NCI-H460 (cell line): Measurements from ENCODE around the gene EGFL8. TPM values are rescaled to one million over a fixed set of nuclear protein-coding genes. Genes with fewer than 3 reads are reported as not detected.

ENCODE experiments used
- DNase-seq: peaks from one replicate; pipeline ENCODE4 v3.0.0-alpha.2; 2016; ENCODE audit warnings: low read depth; ENCODE audit errors: extremely low read depth
- total RNA-seq: library from RNA; depleted of rRNA; stranded (reverse); fragments of >200 nt; shearing (Covaris generic); gene quantifications from 2 replicates; pipeline ENCODE4 v1.2.3, GENCODE V29; 2014

EGFL8 gene
- total RNA-seq, 1 experiment from 2014 or later: 6.0 TPM

DNA sequence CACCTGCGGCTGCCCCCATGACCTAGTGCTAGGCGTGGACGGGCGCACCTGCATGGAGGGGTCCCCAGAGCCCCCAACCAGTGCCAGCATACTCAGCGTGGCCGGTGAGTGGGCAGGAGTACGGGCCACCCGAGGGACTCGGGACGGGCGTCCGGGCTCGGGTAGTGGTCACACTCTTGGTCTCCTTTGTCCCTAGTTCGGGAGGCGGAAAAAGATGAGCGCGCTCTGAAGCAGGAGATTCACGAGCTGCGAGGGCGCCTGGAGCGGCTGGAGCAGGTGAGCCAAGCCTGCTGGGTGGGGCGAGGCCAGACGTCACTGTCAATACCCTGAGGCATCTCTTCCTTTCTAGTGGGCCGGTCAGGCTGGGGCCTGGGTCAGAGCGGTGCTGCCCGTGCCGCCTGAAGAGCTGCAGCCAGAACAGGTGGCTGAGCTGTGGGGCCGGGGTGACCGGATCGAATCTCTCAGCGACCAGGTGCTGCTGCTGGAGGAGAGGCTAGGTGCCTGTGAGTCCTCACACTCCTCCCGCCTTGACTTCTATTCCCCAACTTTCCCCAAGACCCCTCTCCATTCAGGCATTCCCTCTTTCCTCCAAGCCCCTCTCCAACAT, 2.9 kb downstream of the EGFL8 start:
- DNase-seq: no peak

DNA sequence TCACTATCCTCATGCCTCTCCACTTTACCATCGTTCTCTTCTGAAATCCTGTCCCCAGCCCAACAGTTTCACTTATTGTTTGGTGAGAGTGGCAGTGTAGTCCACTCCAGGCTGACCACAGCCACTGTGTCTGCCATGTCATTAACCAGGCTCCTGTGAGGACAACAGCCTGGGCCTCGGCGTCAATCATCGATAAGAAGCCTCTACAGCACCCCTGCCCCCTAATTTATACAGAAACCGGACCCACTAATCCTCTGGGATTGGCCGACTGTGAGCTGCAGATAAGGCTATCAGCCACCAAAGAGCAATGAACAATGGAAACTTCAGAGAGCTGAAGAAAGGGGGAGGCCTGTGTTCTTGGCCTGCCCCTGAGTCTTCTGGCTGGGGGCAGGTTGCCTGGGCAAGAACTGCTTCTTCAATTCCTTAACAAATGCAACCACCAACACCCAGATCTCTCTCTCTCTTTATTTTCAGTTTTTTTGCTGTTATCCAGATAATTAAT, 3.4 kb downstream of the EGFL8 start:
- DNase-seq: no peak

DNA sequence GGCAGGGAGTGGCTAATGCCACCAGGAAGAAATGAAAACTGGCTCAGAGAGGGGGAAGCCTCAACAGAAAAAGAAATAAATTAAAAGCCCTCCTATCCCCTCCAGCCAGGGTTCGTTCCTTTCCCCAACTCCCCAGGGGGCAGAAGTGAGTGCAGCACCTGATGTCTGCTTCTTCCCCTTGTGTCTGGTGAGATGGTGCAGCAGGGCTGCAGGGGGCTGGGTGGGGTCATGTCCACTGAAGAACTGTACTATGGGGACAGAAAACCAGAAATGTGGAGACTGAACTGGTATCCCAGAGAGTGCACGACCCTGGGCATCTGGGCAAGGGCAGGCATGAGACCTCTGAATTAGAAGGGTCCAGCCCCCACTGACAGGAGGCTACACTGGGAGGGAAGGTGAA, 4.0 kb downstream of the EGFL8 start:
- no peak for DNase-seq

DNA sequence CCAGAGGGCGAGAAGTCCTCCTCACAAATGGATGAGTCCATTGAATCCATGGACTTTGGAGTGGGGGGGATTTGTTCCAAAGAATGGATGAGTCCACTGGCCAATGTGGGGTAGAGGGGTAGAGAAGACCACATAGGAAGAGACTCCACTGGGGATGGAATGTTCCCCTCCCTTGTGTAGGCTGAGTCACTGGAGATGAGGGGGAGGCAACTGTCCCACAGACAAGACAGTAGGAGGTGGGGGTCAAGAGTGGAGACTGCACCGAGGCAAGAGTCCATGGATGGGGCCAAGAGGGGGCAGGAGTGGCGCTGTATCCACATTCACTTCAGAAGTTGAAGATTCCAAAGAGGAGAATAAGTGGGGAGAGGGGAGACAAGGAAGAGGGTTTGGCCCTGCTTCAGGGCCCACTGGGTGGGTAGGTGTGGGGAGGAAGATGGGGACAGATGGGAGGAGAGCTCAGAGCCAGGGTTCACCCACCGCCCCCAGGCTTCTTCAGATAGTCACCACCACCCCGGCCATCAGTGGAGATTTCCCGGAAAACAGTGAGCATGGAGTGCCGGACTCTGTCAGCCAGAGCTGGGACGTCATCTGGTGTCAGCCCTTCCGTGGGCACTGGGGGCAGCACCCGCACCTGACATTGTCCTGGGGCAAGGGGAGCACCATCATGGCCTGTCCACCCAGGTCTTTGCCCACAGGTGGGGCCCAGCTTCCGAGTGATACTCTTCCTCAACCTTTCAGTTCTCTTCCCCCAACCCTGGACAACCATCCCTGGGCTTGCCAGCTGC, 4.6 kb downstream of the EGFL8 start:
- no peak for DNase-seq

DNA sequence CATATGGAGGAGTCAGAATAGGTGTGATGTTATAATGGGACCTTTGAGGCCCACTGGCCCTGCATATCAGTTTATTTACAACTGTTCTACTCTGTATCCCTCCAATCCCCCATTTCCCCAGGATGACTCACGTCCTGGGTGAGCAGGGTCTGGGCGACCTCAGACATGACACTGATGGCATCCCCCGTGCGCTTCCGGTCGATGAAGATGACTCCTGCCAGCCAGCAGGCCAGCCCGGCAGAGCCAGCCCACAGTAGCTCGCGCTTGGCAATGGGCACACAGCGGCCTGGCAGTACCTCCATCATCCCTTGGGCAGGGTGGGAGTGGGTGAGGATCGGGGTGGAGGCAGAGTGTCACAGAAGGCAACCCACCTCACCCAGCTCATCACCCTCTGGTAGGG, 5.9 kb downstream of the EGFL8 start:
- DNase-seq: no peak

DNA sequence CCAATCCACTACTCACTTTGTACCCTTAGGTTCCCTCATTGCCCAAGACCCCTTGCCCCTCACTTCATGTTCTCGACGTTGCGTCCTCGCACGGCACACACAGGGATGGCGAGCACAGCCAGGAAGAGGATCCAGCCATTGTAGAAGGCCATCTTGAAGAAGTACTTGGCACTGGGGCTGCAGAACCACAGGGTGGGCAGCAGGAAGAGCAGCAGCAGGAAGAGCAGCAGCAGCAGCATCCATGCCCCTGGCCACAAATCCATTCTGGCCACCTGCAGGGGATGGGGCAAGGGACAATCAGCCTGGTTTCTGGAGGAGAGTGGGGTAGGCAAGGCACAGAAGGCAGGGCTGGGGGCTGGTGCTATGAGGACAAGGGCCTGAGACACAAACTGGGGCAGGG, 6.8 kb downstream of the EGFL8 start:
- DNase-seq: no peak

DNA sequence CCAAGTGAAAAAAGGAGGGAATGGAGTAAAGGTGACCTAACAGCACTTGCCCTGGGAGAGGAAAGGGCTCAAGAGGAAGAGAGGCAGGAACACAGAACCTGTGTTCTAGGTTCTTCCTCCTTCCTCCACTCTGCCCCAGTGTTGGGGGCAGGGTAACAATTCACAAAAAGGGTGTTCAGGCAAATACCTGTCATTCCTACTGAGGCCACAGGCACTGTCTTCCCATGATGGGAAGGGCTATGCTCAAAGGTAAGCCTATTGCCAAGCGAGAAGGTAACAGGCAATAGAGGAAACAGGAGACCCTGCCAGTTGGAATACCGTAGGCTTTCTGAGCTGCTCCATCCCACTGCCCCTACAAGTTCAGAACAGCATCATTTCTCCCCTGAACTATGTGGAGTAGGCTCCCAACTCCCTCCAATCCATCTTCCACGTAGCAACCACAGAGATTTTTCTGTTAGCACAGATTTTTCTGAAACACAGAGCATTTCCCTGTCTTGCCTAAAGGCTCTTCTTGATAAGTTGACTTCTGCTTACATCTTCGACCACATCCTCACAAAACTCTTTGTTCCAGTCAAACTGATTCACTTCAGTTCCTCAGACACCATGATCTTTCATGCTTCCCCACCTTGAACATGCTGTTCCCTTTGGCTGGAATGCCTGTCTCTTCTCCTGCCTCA, 8.8 kb downstream of the EGFL8 start:
- DNase-seq: no peak

DNA sequence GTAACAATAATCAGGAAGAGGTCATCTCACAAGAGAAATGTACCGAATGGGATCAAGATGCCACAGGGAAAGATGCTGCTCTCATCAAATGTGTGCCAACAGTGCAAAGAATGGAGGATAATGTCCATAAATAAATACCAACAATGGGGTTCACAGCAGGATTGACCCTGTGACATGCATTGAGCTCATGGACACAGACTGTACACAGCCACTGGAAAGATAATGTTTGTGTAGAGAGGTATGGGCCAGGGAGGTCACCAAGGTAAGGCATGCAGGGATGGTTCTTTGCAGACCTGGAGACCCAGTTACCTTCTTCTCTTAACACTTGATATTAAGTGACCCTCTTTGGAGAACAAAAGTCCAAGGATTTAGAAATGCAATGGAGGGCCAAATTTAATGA, 10.0 kb downstream of the EGFL8 start:
- no peak for DNase-seq

DNA sequence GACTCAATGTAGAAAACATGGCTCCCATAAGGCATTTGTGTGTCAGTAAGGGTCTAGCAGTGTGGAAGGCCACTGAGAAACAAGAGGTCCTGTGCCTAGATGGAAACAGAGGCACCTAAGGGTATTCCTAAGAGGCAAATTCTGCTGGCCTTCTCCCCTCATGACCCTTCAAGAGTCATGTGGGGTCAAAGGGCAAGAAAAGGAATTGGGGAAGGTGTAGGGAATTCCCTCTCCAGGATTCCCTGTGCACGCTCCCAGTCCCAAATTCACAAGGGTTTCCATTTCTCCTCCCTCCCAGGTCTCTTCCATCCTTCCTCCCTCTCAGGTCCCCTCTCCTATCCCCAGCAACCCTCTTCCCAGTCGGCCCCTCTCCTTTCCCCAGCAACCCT, 10.9 kb downstream of the EGFL8 start:
- no peak for DNase-seq

DNA sequence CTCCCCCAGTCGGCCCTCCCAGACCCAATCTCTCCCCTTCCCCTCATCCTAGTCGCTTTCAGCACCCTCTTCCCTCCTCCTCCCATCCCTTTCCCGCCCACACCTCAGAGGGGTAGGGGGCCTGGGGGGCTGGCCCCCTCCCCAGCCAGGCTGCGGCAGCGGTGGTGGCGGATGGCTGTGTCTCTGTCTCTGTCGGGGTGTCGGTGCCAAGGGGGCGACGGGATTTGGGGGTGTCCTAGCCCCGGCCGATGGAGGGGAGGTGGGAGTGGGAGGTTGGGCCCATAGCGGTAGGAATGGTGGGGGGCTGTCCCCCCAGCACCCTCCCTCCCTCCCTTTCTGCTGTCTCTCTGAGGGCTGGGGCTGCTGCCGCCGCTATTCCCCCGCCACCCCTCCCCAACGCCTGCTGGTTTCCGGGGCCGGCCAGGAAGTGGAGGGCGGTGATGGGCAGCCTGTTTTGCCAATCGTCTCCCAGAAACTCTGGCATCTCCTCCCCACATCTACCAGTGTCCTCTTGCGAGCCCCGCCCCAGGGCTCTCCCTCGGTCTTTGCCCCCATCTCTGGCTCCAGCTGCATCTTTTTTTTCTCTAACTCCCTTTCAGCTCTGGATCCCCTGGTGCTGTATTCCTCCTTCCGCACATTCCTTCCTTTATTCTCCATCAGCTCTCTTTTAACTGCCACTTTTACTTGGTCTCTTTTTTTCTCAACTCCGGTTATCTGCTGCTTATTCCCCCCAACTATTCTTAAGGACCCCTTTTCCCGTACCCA, 11.5 kb downstream of the EGFL8 start, which contains the start of gene AGPAT1:
Gene AGPAT1 (minus strand): TSS at position 374 of the 765 bp plus-strand sequence. CDS start 4,588 bp downstream, outside the sequence.
- peak; percentile 90 for DNase-seq

DNA sequence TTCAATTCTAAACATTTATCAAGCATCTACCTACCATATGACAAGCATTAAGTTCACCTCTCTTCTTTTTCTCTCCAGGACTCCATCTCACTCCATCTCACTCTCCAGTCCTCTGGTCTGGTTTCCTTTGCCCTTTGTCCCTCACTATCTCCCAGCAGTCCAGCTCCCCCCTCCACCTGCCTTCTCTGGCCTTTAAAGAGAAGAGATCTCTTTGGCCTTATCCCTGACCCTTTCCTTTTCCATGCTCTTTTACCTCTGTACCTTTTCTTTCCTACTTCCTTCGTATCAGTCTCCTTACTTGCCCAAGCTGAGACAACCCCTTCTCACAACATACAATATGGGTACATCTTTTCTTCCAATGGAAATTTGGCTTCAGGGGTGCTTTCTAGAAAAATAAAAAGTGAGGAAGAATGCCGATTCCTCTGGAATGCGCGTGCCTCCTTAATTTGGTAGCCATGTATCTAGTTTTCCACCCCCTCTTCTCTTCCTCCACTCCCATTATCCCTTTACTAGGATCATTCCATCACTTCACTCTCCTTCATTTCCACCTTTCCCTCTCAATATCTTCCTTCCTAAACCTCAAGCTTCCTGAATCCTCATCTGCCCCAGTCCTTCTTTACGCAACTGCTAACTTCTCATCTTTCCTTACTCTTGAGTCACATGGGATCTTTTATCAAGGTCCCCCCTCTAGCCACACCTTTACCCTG, 12.2 kb downstream of the EGFL8 start:
- no peak for DNase-seq

DNA sequence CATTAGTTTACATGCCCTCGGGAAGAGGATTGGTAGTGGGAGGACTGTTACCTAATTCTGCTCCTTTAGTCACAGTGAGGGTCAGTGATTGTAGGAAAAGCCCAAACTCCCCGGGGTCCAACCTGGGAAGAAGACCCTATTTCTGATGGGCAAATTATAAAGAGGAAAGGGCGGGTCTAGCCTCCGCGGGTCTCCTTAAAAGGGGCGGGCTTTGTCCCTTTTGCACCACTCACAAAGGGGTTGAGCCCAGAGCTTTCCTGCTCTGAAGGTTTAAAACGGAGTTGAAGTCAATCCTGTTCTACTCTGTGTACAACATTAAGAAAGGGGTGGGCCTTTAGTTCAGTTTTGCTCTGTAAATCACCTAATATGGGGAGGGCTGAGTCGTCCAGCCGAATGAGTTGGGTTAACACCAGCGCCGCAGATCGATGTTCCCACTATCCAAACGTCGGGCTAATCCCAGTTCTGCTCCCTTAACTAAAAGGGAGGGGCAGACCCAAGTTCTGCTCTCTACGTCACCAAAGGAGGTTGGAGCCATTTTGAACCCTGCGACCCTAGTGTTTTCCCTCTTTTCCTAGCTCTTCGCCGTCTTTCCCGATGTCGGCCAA, 12.9 kb downstream of the EGFL8 start:
- DNase-seq: peak; percentile 22

DNA sequence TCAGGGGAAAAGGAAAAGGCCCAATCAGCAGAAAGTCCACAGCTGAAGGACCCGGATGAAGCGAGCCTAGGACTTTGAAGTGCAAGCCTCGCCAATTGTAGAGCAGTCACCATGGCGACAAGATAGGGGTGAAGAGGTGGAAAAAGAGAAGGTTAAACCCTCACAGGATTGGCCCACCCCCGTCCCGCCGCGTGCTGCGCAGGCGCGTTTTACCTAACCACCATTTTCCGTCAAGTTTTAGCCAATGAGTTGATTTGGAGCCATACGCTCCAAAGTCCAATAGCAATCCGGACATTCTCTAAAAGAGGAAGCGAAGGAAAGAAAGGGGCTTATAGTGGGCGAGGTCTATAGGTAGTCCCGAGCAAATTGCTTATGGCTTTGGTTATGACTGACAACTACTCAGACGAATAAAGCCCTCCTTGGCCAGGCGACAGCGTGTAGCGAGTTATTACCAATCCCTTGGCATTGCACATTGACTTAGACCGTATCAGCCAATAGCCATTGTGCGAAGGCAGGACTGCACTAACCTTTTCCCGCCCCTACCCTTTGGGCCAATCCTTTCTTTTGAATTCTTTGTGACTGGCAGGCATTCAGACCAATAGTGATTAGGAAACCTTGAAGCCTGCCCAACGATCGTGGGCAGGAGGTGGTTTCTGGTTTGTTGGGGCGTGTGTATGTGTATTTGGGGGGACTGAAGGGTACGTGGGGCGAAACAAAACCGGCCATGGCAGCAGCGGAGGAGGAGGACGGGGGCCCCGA, 13.6 kb downstream of the EGFL8 start, which contains the start of gene RNF5:
Gene RNF5 (plus strand): TSS at position 618 of the 759 bp plus-strand sequence. CDS start 107 bp downstream, at position 725.
- DNase-seq: peak; percentile 99

DNA sequence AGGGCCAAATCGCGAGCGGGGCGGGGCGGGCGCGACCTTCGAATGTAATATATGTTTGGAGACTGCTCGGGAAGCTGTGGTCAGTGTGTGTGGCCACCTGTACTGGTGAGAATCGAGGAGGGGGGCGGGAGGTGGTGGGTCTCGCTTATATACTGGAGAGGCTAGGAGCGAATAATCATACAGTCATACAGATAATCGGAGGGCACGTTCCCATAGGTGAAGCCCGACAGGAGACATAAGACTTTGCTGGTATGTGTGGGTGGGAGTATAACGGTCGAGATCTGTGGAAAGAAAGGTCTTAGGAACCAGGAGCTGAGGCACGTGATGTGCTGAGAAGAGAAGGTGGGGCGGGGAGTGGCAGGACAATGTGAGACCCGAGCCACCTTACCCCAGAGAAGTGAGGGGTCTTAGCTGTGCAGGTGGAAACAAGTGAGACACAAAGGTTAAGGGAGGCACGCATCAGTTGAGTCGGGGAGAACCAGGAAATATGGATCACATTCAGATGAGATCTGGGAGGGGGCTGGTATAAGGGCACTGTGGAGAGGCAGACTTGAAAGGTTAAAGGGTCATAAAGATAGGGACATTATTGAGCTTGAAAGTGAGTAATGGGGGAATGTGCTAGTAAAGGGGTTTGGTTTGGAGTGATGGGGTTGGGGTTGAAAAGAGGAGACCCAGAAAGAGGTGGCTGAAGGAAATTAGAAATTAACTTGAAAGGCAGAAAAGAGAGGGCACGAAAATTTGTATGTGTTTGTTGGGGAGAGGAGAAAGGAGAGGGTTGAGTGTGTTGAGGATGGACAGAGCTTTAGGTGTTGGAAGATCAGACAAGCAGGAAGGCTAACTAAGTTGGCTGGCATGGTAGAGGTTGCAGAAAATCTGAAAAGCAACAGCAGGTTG, 14.4 kb downstream of the EGFL8 start:
- DNase-seq: no peak

DNA sequence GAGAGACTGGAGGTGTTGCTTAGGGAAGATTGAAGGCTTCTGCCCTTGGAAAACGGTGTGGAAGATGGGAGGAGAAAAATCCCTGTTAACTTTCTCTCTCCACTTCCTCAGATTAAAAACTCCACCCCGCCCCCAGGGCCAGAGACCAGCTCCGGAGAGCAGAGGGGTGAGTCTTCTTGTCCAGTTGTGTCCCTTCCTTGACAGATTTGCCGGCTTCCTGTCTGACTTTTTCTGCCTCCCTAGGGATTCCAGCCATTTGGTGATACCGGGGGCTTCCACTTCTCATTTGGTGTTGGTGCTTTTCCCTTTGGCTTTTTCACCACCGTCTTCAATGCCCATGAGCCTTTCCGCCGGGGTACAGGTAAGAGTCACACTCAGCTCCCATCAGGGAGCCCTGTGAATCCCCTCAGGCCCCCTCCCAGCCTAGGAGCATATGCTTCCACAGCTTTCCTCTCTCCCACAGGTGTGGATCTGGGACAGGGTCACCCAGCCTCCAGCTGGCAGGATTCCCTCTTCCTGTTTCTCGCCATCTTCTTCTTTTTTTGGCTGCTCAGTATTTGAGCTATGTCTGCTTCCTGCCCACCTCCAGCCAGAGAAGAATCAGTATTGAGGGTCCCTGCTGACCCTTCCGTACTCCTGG, 15.5 kb downstream of the EGFL8 start:
- no peak for DNase-seq

DNA sequence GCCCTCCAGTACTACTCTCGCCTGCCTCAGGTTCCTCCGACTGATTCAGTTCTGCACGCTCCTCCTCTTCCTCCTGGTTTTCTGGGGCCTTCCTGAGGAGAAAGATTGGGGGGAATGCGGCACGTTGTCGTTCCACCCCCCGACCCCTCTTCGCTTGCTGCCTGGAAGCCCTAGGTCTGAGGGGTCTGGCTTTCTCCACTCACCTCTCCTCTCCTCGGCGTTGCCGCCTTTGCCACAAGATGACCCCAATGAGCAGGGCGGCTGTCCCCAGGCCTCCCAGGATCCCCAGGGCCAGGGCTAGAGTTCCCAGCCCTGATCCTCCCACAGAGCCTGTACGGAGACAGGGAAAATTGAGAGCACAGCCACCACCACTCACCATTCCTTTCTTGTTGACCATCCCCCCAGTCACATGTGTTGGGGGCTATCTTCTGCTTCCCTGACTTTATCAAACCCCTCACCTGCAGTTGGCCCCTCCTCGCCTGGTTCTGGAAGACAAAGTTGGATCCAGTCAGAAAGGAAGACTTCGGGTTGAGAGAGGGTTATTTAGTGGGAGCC, 16.8 kb downstream of the EGFL8 start:
- DNase-seq: no peak

DNA sequence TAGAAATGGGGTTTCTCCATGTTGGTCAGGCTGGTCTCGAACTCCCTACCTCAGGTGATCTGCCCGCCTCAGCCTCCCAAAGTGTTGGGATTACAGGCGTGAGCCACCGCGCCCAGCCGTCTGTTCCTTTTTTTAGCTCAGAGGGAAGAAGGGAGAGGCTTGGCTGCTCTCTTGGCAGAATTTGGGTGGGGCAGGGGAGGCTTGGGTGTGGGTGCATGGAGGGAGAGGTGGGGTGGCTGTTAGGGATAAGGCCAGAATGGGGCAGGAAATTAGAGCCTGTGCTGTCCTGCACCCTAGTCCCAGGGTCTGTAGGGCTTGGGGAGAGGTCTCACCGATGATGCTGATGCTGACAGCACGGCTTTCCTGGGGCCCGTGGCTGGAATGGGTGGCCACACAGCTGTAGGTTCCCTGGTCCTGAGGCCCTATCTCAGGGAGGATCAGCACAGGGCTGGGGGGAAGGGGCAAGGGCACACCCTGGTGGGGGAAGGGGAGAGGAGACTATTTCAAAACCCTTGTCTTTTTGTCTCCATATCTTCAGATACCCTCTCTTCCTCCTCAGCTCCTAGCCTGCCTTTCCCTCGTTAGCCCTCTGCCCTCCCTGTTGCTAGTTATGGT, 17.6 kb downstream of the EGFL8 start:
- no peak for DNase-seq
